GM21423 (cell line): Measurements from ENCODE around the gene RIMKLB.
"Not testable (repeated sequence)": the region's sequence is repeated elsewhere in the genome, so short reads cannot be mapped to it uniquely, and the experiment has no call there.

Source experiments
- ATAC-seq: cut with Tn5 transposase; IDR thresholded peaks from one replicate; pipeline ENCODE4 v1.9.1; 2021; ENCODE audit warnings: mild to moderate bottlenecking, moderate library complexity; ENCODE audit not compliant: unreplicated experiment

Gene RIMKLB

GRCh38 chr12:8689681-8690080, 8.1 kb upstream of the RIMKLB start:
- ATAC-seq: no peak

- no peak for ATAC-seq
These were observed 5.2 kb upstream of the RIMKLB start for GRCh38 chr12:8692573-8692972.

- ATAC-seq: no peak
These were observed 2.7 kb upstream of the RIMKLB start for GRCh38 chr12:8695116-8695515.

GRCh38 chr12:8696442-8697090, 1.2 kb upstream of the RIMKLB start:
- ATAC-seq: no peak

GRCh38 chr12:8697120-8697475, 693 bp upstream of the RIMKLB start:
- ATAC-seq: no peak

- ATAC-seq: peak; percentile 38
These were observed 501 bp downstream of the RIMKLB start for GRCh38 chr12:8698132-8698851.

GRCh38 chr12:8698879-8699278, 1.1 kb downstream of the RIMKLB start:
- no peak for ATAC-seq

- no peak for ATAC-seq
These were observed 1.9 kb downstream of the RIMKLB start for GRCh38 chr12:8699714-8700113.

- no peak for ATAC-seq
These were observed 3.4 kb downstream of the RIMKLB start for GRCh38 chr12:8701046-8701660.

- ATAC-seq: no peak
These were observed 4.4 kb downstream of the RIMKLB start for GRCh38 chr12:8702159-8702558.

GRCh38 chr12:8709124-8709830, 11.5 kb downstream of the RIMKLB start:
- no peak for ATAC-seq

GRCh38 chr12:8712572-8712971, 14.8 kb downstream of the RIMKLB start:
- ATAC-seq: no peak

GRCh38 chr12:8722286-8722800, 24.6 kb downstream of the RIMKLB start:
- no peak for ATAC-seq

GRCh38 chr12:8734873-8735381, 37.1 kb downstream of the RIMKLB start:
- ATAC-seq: no peak

GRCh38 chr12:8742501-8742900, 44.7 kb downstream of the RIMKLB start:
- no peak for ATAC-seq

- ATAC-seq: not testable (repeated sequence)
These were observed 45.3 kb downstream of the RIMKLB start for GRCh38 chr12:8743121-8743520.

GRCh38 chr12:8745631-8746030, 47.8 kb downstream of the RIMKLB start:
- not testable (repeated sequence) for ATAC-seq

GRCh38 chr12:8746046-8746445, 48.3 kb downstream of the RIMKLB start:
- ATAC-seq: no peak

GRCh38 chr12:8760076-8760475, 62.3 kb downstream of the RIMKLB start:
- ATAC-seq: not testable (repeated sequence)

- ATAC-seq: not testable (repeated sequence)
These were observed 64.9 kb downstream of the RIMKLB start for GRCh38 chr12:8762701-8763100.

GRCh38 chr12:8766121-8766520, 68.3 kb downstream of the RIMKLB start:
- ATAC-seq: not testable (repeated sequence)
